RWPE1 (cell line): ENCODE data around the gene MRGPRX2.

ENCODE experiments used
- CTCF ChIA-PET: fragments of 350-600 bp; sonication (Branson Sonifier 250); formaldehyde crosslinking; extraction: SDS; loops from one replicate; lab custom pipeline; 2021; lab: Yijun Ruan, JAX
- POLR2A ChIA-PET: fragments of 400-600 bp; formaldehyde crosslinking; extraction: SDS; loops from one replicate; lab custom pipeline; 2020; ENCODE audit warnings: antibody characterized with exemption; ENCODE audit not compliant: low non-redundant PET; lab: Yijun Ruan, JAX
- DNase-seq: peaks from one replicate; pipeline ENCODE4 v3.0.0; 2012; ENCODE audit warnings: low spot score
- H3K27ac ChIP-seq: fragments of 450-650 bp; 2 replicates; pipeline ENCODE4 v1.5.1; 2017
- TF ChIP-seq, protein P1 (sequence below): fragments of 450-650 bp; conservative IDR thresholded peaks from 2 replicates; pipeline ENCODE4 v1.5.1; 2017; ENCODE audit warnings: low read depth, mild to moderate bottlenecking

MRGPRX2 gene

DNA sequence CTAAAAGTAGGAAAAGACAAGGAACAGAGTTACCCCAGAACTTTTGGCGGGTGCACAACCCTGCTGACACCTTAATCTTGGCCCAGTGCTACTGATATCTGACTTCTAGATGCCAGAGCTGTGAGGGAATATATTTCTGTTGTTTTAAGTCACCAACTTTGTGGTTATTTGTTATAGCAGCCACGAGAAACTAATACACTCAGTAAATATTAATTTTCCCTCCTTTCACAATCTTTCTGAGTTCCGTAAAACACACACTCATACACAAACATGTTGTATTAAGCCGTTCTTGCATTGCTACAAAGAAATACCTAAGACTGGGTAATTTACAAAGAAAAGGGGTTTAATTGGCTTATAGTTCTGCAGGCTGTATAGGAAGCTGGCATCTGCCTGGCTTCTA lies 40.4 kb upstream of the MRGPRX2 start:
- TF ChIP-seq, protein P1, sequence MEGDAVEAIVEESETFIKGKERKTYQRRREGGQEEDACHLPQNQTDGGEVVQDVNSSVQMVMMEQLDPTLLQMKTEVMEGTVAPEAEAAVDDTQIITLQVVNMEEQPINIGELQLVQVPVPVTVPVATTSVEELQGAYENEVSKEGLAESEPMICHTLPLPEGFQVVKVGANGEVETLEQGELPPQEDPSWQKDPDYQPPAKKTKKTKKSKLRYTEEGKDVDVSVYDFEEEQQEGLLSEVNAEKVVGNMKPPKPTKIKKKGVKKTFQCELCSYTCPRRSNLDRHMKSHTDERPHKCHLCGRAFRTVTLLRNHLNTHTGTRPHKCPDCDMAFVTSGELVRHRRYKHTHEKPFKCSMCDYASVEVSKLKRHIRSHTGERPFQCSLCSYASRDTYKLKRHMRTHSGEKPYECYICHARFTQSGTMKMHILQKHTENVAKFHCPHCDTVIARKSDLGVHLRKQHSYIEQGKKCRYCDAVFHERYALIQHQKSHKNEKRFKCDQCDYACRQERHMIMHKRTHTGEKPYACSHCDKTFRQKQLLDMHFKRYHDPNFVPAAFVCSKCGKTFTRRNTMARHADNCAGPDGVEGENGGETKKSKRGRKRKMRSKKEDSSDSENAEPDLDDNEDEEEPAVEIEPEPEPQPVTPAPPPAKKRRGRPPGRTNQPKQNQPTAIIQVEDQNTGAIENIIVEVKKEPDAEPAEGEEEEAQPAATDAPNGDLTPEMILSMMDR: no peak
- ChIA-PET POLR2A (interaction anchor here (1.2 kb wide), 1 partner anchor 22 kb away, joined by 7 read pairs; no protein-coding TSS in a partner anchor), CTCF (interaction anchor here (1.8 kb wide), 1 partner anchor 30 kb away, joined by 4 read pairs; no protein-coding TSS in a partner anchor)
- no peak for DNase-seq
- no peak overlapping the region for H3K27ac ChIP-seq

DNA sequence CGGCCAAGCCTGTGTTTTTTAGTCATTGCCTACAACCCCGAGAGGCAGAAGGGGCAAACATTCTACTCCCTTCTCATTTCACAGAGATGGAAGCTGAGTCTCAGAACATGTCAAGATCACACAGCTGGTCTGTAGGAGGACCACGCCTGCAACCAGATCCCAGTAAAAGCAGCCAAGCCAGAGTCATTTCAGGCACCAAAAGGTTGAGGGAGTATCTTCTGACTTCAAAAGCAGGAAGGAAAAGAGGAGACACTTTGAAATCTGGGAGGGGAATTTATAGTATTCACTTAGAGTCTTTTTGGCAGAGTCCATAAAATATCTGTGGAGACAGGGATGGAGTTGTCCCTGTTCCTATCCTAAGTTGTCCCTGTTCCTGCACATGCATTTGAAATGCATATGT lies 38.6 kb upstream of the MRGPRX2 start:
- ChIA-PET CTCF (no interaction called here), POLR2A (no interaction called here)
- TF ChIP-seq, protein P1: no peak
- no peak overlapping the region for H3K27ac ChIP-seq
- no peak for DNase-seq

DNA sequence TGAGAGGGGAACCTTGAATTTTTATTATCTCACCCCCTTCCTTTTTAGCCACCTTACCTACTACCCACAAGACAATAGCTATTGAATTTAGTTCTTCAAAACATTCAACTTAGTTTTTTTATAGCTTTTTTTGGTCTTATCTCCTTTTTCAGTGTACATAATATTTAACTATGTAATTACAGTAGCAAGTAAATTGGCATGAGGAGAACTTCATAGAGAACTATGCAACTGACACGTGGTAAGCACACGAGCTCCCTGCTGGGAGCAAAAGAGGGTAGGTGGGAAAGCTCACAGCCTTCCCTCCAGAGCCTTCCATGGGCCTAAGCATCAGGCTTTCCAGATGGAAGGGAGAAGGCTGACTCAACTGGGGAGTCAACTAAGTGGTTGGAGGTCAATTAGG lies 34.3 kb upstream of the MRGPRX2 start:
- H3K27ac ChIP-seq: no peak overlapping the region
- ChIA-PET CTCF (no interaction called here), POLR2A (no interaction called here)
- no peak for DNase-seq
- TF ChIP-seq, protein P1: no peak

DNA sequence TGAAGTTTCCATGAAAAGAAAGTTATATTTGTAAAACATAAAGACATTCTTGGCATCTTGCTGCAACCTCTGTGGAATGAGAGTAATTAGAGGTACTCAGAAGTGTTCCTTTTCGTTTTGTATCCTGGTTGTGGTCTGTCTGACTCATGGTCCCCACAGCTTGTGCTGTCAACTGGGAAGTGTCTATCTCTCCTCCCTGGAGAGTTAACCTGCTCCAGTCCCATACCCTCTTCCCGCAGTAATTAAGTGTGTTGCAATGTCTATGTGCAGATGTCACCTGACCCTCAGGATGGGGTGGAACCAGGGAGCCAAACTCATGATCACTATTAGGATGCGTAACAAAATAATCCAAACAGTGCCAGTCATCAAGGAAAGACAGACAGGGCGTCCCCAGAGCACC lies 33.5 kb upstream of the MRGPRX2 start:
- H3K27ac ChIP-seq: no peak overlapping the region
- peak; percentile 42 for DNase-seq
- TF ChIP-seq, protein P1: no peak
- CTCF ChIA-PET: interaction anchor here (0.7 kb wide), 2 partner anchors 8 to 368 kb away, joined by 3 to 4 read pairs; no protein-coding TSS in a partner anchor
- POLR2A ChIA-PET: no interaction called here

DNA sequence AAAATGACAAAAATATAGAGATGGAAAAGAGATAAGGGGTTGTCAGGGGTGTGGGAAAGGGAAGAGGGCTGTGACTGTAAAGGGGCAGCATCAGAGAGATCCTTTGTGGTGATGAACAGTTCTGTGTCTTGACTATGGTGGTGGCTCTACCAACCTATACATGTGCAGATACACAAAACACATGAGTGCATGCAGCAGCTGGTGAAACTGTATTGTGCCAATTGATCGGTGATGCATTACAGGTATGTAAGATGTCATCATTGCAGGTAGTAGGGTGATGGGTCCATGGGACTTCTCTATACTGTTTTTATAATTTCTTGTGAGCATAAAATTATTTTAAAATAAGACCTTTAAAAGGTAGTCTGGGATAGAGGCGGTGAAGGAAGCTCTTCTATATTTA lies 32.3 kb upstream of the MRGPRX2 start:
- H3K27ac ChIP-seq: no peak overlapping the region
- CTCF ChIA-PET: interaction anchor here (0.6 to 1.0 kb wide), 3 partner anchors 9 to 22 kb away, joined by 3 to 4 read pairs (median 3); no protein-coding TSS in a partner anchor
- no peak for DNase-seq
- TF ChIP-seq, protein P1: no peak
- POLR2A ChIA-PET: no interaction called here

DNA sequence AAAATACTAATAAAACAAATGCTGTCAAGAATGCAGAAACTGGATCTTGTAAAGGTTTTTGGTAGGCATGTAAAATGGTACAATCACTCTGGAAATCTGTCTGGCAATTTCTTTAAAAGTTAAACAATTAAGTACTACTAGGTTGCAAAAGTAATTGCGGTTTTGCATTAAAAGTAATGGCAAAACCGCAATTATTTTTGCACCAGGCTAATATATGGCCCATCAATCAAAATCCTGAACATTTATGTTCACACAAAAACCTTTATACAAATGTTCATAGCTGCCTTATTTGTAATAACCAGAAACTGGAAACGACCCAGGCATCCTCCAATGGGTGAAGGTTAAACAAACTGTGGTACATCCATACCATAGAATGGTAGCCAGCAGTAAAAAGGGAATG lies 31.8 kb upstream of the MRGPRX2 start:
- TF ChIP-seq, protein P1: no peak
- no peak for DNase-seq
- ChIA-PET POLR2A (no interaction called here), CTCF (interaction anchor here (0.6 to 1.0 kb wide), 3 partner anchors 9 to 21 kb away, joined by 3 to 4 read pairs (median 3); no protein-coding TSS in a partner anchor)
- H3K27ac ChIP-seq: no peak overlapping the region
